GM23338 (cell line): Measurements from ENCODE around the gene TULP1.

Experiments
- EZH2phosphoT487 ChIP-seq: fragments of 200-600 bp; sonication (generic); IDR thresholded peaks from one replicate; pipeline ENCODE4 v1.8.1; 2018; ENCODE audit warnings: antibody characterized with exemption; ENCODE audit not compliant: unreplicated experiment
- JUNB ChIP-seq: IDR thresholded peaks from one replicate; pipeline ENCODE4 v1.6.1; 2016; ENCODE audit warnings: antibody characterized with exemption; ENCODE audit not compliant: unreplicated experiment
- TF ChIP-seq, protein P1 (sequence below), 2 experiments: fragments of 200-600 bp in 1 of 2; sonication (generic) in 1 of 2; conservative IDR thresholded peaks; 2 replicates each; pipeline versions ENCODE4 v1.5.1 to v1.6.1; 2016 to 2017; ENCODE audit warnings: antibody characterized with exemption in 2 of 2, low read depth in 2 of 2, mild to moderate bottlenecking in 2 of 2, moderate library complexity in 1 of 2

DNA sequence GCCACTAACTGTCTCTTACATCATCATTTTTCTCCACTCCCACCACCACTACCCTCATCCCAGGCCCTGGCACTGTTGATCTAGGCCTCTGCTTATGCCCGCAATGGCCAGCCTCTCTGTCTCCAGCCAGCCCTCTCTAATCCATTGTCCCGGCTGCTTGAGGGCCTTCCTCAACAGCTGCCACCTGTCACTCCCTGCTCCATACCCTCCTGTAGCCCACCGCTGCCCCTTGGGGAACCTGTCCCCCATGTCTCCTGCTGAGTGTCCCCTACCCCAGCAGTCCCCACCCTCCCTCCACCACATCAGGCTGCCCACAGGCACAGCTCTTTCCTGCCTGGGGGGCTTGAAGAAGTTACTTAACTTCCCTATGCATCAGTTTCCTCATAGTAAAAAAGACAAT is 29.2 kb downstream of the TULP1 start:
- TF ChIP-seq, protein P1, sequence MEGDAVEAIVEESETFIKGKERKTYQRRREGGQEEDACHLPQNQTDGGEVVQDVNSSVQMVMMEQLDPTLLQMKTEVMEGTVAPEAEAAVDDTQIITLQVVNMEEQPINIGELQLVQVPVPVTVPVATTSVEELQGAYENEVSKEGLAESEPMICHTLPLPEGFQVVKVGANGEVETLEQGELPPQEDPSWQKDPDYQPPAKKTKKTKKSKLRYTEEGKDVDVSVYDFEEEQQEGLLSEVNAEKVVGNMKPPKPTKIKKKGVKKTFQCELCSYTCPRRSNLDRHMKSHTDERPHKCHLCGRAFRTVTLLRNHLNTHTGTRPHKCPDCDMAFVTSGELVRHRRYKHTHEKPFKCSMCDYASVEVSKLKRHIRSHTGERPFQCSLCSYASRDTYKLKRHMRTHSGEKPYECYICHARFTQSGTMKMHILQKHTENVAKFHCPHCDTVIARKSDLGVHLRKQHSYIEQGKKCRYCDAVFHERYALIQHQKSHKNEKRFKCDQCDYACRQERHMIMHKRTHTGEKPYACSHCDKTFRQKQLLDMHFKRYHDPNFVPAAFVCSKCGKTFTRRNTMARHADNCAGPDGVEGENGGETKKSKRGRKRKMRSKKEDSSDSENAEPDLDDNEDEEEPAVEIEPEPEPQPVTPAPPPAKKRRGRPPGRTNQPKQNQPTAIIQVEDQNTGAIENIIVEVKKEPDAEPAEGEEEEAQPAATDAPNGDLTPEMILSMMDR (conservative IDR thresholded peaks at IDR 0.05; ENCODE audit: low read depth in 2 of 2): no peak
- TF ChIP-seq JUNB: no peak
- TF ChIP-seq EZH2phosphoT487: no peak
